HCT116 (cell line): ENCODE results near the gene ZNF554. TPM values are rescaled to one million over a fixed set of nuclear protein-coding genes. Genes with fewer than 3 reads are reported as not detected.

Experiments used
- ATAC-seq: fragments of 200-7000 bp; cut with Tn5 transposase; 2 replicates; pipeline ENCODE4 v1.9.1; 2020; ENCODE audit warnings: mild to moderate bottlenecking, moderate library complexity
- BruUV-seq: library from RNA; stranded (reverse); fragments of 400-500 nt; replicated peaks from 2 replicates; lab custom pipeline; 2021; lab: Mats Ljungman, UMichigan
- CTCF ChIA-PET: fragments of 300-600 bp; sonication (Branson Sonifier 250); formaldehyde crosslinking; loops from one replicate; lab custom pipeline; 2021; ENCODE audit warnings: antibody characterized with exemption; lab: Charles Lee
- POLR2A ChIA-PET: fragments of 300-600, 350-600 bp; sonication (Branson Sonifier 250); formaldehyde crosslinking; loops from one replicate; lab custom pipeline; 2021; ENCODE audit warnings: antibody characterized with exemption; lab: Charles Lee
- RAD21 ChIA-PET, 2 experiments: fragments of 300-600 bp; sonication (Branson Sonifier 250); formaldehyde crosslinking; loops; one replicate each; lab custom pipeline; 2023; ENCODE audit warnings: low total read pairs in 2 of 2; ENCODE audit not compliant: uncharacterized antibody in 2 of 2, unreplicated experiment in 2 of 2, low non-redundant PET in 1 of 2; lab: Charles Lee
- DNase-seq: peaks from one replicate; pipeline ENCODE4 v3.0.0-alpha.2; 2010; ENCODE audit warnings: low read depth, low spot score
- H2AFZ ChIP-seq: fragments of 200-600 bp; shearing (Covaris generic), sonication (generic); 2 replicates; pipeline ENCODE4 v1.6.1; 2017; ENCODE audit warnings: low read depth, mixed run types, mixed read lengths, antibody characterized with exemption, low read length; ENCODE audit not compliant: poor library complexity, severe bottlenecking
- H3K27ac ChIP-seq: 2 replicates; pipeline ENCODE4 v1.5.1; 2012; ENCODE audit warnings: low read depth, low read length
- H3K27me3 ChIP-seq: fragments of 200-600 bp; sonication (generic); 2 replicates; pipeline ENCODE4 v1.6.1; 2016; ENCODE audit warnings: mixed run types, low read length, mixed read lengths; ENCODE audit not compliant: insufficient read depth
- H3K36me3 ChIP-seq, 2 experiments: fragments of 200-500 bp in 1 of 2; fragments of 200-600 bp in 1 of 2; sonication (Bioruptor generic) in 1 of 2; sonication (generic) in 1 of 2; 2 replicates each; pipeline versions ENCODE4 v1.5.1 to v1.6.1; 2014 to 2016; ENCODE audit warnings: low read length in 2 of 2, inconsistent platforms in 1 of 2, mixed read lengths in 1 of 2, mixed run types in 1 of 2; ENCODE audit not compliant: insufficient read depth in 2 of 2, control insufficient read depth in 1 of 2
- H3K4me1 ChIP-seq, 2 experiments: fragments of 200-600 bp in 1 of 2; sonication (generic) in 1 of 2; 2 replicates each; pipeline versions ENCODE4 v1.5.1 to v1.6.1; 2012 to 2017; ENCODE audit warnings: low read length in 2 of 2, inconsistent platforms in 1 of 2, mild to moderate bottlenecking in 1 of 2, mixed read lengths in 1 of 2, mixed run types in 1 of 2, moderate library complexity in 1 of 2; ENCODE audit not compliant: insufficient read depth in 2 of 2, control insufficient read depth in 1 of 2
- H3K4me2 ChIP-seq: fragments of 200-600 bp; sonication (generic); 2 replicates; pipeline ENCODE4 v1.6.1; 2017; ENCODE audit warnings: mixed run types, low read length, mixed read lengths
- H3K4me3 ChIP-seq, 2 experiments: fragments of 200-600 bp in 1 of 2; sonication (generic) in 1 of 2; replicated peaks in 1 of 2; 2 replicates each; pipeline ENCODE4 v1.5.1; 2011 to 2016; ENCODE audit warnings: low read length in 2 of 2, control low read depth in 1 of 2, low read depth in 1 of 2, mild to moderate bottlenecking in 1 of 2, mixed read lengths in 1 of 2, mixed run types in 1 of 2
- H3K79me2 ChIP-seq: fragments of 200-600 bp; sonication (generic); 2 replicates; pipeline ENCODE4 v1.6.1; 2017; ENCODE audit warnings: mild to moderate bottlenecking, mixed run types, low read length, moderate library complexity, mixed read lengths; ENCODE audit not compliant: insufficient read depth
- H3K9ac ChIP-seq: fragments of 200-600 bp; sonication (generic); 2 replicates; pipeline ENCODE4 v1.6.1; 2016; ENCODE audit warnings: low read length, mixed read lengths
- H3K9me2 ChIP-seq: fragments of 200-600 bp; sonication (generic), shearing (Covaris generic); 2 replicates; pipeline ENCODE4 v1.6.1; 2017; ENCODE audit warnings: mixed run types, mild to moderate bottlenecking, moderate library complexity; ENCODE audit not compliant: insufficient read depth
- H3K9me3 ChIP-seq, 2 experiments: fragments of 200-500 bp in 1 of 2; fragments of 200-600 bp in 1 of 2; sonication (Bioruptor generic) in 1 of 2; sonication (generic) in 1 of 2; 2 replicates each; pipeline ENCODE4 v1.6.1; 2014 to 2017; ENCODE audit warnings: low read length in 2 of 2, mixed read lengths in 2 of 2, inconsistent platforms in 1 of 2, low read depth in 1 of 2, mild to moderate bottlenecking in 1 of 2, mixed run types in 1 of 2, moderate library complexity in 1 of 2; ENCODE audit not compliant: control insufficient read depth in 1 of 2, insufficient read depth in 1 of 2
- H4K20me1 ChIP-seq: fragments of 200-600 bp; sonication (generic), shearing (Covaris generic); 2 replicates; pipeline ENCODE4 v1.6.1; 2017; ENCODE audit warnings: mixed run types, mild to moderate bottlenecking, moderate library complexity; ENCODE audit not compliant: insufficient read depth
- ATF3 ChIP-seq: IDR thresholded peaks from 2 replicates; pipeline ENCODE4 v1.6.1; 2012
- CBX3 ChIP-seq: IDR thresholded peaks from 2 replicates; pipeline ENCODE4 v1.6.1; 2012; ENCODE audit warnings: low read depth
- CEBPB ChIP-seq: IDR thresholded peaks from 2 replicates; pipeline ENCODE4 v1.6.1; 2012; ENCODE audit warnings: low read depth
- EGR1 ChIP-seq: IDR thresholded peaks from 2 replicates; pipeline ENCODE4 v1.6.1; 2012; ENCODE audit warnings: low read depth
- EZH2 ChIP-seq: fragments of 200-600 bp; sonication (generic); IDR thresholded peaks from 2 replicates; pipeline ENCODE4 v1.6.1; 2017; ENCODE audit warnings: antibody characterized with exemption, mixed run types
- EZH2phosphoT487 ChIP-seq: fragments of 200-600 bp; IDR thresholded peaks from 2 replicates; pipeline ENCODE4 v1.6.1; 2018; ENCODE audit warnings: antibody characterized with exemption, borderline replicate concordance
- FOSL1 ChIP-seq: IDR thresholded peaks from 2 replicates; pipeline ENCODE4 v1.6.1; 2012; ENCODE audit warnings: low read depth
- JUND ChIP-seq: IDR thresholded peaks from 2 replicates; pipeline ENCODE4 v1.6.1; 2012
- MAX ChIP-seq: IDR thresholded peaks from 2 replicates; pipeline ENCODE4 v1.6.1; 2012
- POLR2A ChIP-seq: IDR thresholded peaks from 2 replicates; pipeline ENCODE4 v1.7.0; 2011; ENCODE audit warnings: borderline replicate concordance; ENCODE audit not compliant: insufficient read depth, insufficient read length; ENCODE audit errors: extremely low read depth
- RAD21 ChIP-seq: IDR thresholded peaks from 2 replicates; pipeline ENCODE4 v1.6.1; 2012; ENCODE audit warnings: low read depth, mild to moderate bottlenecking
- REST ChIP-seq: IDR thresholded peaks from 2 replicates; pipeline ENCODE4 v1.6.1; 2012; ENCODE audit warnings: low read depth
- SIN3A ChIP-seq: IDR thresholded peaks from 2 replicates; pipeline ENCODE4 v1.6.1; 2012; ENCODE audit warnings: low read depth
- SRF ChIP-seq: IDR thresholded peaks from 2 replicates; pipeline ENCODE4 v1.6.1; 2012; ENCODE audit warnings: low read depth
- TCF7L2 ChIP-seq: IDR thresholded peaks from 2 replicates; pipeline ENCODE4 v1.7.0; 2011; ENCODE audit warnings: borderline replicate concordance, inconsistent platforms; ENCODE audit not compliant: insufficient read depth, insufficient read length; ENCODE audit errors: extremely low read depth
- YY1 ChIP-seq: IDR thresholded peaks from 2 replicates; pipeline ENCODE4 v1.6.1; 2011; ENCODE audit warnings: low read length, low read depth, moderate library complexity, mild to moderate bottlenecking; ENCODE audit not compliant: insufficient replicate concordance; ENCODE audit errors: extremely low read depth
- ZBTB33 ChIP-seq: IDR thresholded peaks from 2 replicates; pipeline ENCODE4 v1.6.1; 2011; ENCODE audit warnings: mild to moderate bottlenecking, low read length, moderate library complexity; ENCODE audit not compliant: insufficient replicate concordance; ENCODE audit errors: extremely low read depth
- ZNF274 ChIP-seq: fragments of 200-500 bp; sonication (Bioruptor generic); IDR thresholded peaks from 2 replicates; pipeline ENCODE4 v1.6.1; 2014; ENCODE audit warnings: mild to moderate bottlenecking, low read depth, low read length, inconsistent platforms
- intact Hi-C: fragments of 100-400 bp; cut with micrococcal nuclease; formaldehyde crosslinking; loops from 2 replicates; pipeline ENCODE4 v1.10.0; 2022
- total RNA-seq: library from RNA; stranded (reverse); gene quantifications from one replicate; pipeline ENCODE4 v1.2.1, GENCODE V29; 2021; ENCODE audit not compliant: unreplicated experiment

Gene ZNF554
- total RNA-seq, 1 experiment from 2014 or later: 4.0 TPM

GRCh38 chr19:2856457-2857050 is 36.9 kb downstream of the ZNF554 start (continued):
- TF ChIP-seq MAX (no peak), FOSL1 (no peak), EZH2phosphoT487 (no peak), TCF7L2 (no peak), SIN3A (no peak), EZH2 (no peak), CBX3 (no peak)
- TF ChIP-seq, all 23 proteins: peak for 0

- H3K9ac ChIP-seq: no peak overlapping the region
- DNase-seq (no peak), ATAC-seq (no peak)
- RAD21 ChIA-PET: no interaction called here
- BruUV-seq: no TSS peak
- H3K27me3 ChIP-seq: no peaks in the 10 kb centered on the region
- intact Hi-C loops: no loop called here
- H2AFZ ChIP-seq: no peak overlapping the region
- H3K4me2 ChIP-seq: no peak overlapping the region
- H3K27ac ChIP-seq: no peak overlapping the region
- H3K79me2 ChIP-seq: no peaks in the 10 kb centered on the region
- H3K9me3 ChIP-seq: peaks cover 4 to 7% of the 10 kb centered on the region in 2 experiments; a peak in 2 of 4 replicates
- no peaks in the 10 kb centered on the region for H3K36me3 ChIP-seq
- H3K9me2 ChIP-seq: no peaks in the 10 kb centered on the region
- no peak overlapping the region for H3K4me3 ChIP-seq
- POLR2A ChIA-PET: no interaction called here
- H3K4me1 ChIP-seq: no peaks in the 10 kb centered on the region
- CTCF ChIA-PET: no interaction called here
- no peaks in the 10 kb centered on the region for H4K20me1 ChIP-seq
- TF ChIP-seq YY1: no peak
- TF ChIP-seq SRF: no peak
- TF ChIP-seq MAX: no peak
- no peak for TF ChIP-seq RAD21
- TF ChIP-seq EGR1: no peak
- no peak for TF ChIP-seq REST
- TF ChIP-seq ATF3: no peak
- TF ChIP-seq TCF7L2: no peak
- TF ChIP-seq JUND: no peak
- TF ChIP-seq EZH2: no peak
- TF ChIP-seq ZBTB33: no peak
- TF ChIP-seq POLR2A: no peak
- TF ChIP-seq CEBPB: no peak
- no peak for TF ChIP-seq ZNF274
These were observed 39.2 kb downstream of the ZNF554 start for GRCh38 chr19:2858864-2859263.
